HepG2 (cell line): ENCODE data around the gene SHTN1. TPM values are rescaled to one million over a fixed set of nuclear protein-coding genes. Genes with fewer than 3 reads are reported as not detected.

Experiments
- ATAC-seq: fragments of 200-7000 bp; cut with Tn5 transposase; 3 replicates; pipeline ENCODE4 v1.9.1; 2020; ENCODE audit warnings: mild to moderate bottlenecking, moderate library complexity
- BruUV-seq: library from RNA; stranded (reverse); fragments of 400-500 nt; replicated peaks from 2 replicates; lab custom pipeline; 2021; lab: Mats Ljungman, UMichigan
- CTCF ChIA-PET: fragments of 300-600 bp; formaldehyde crosslinking; extraction: SDS; loops from one replicate; lab custom pipeline; 2021; ENCODE audit warnings: low total read pairs, inconsistent platforms, low intra/inter-chr PET ratio; lab: Yijun Ruan, JAX
- POLR2A ChIA-PET: fragments of 350-600 bp; sonication (Branson Sonifier 250); formaldehyde crosslinking; loops from one replicate; lab custom pipeline; 2020; ENCODE audit warnings: antibody characterized with exemption, inconsistent platforms; lab: Yijun Ruan, JAX
- DNase-seq: peaks from one replicate; pipeline ENCODE4 v3.0.0-alpha.2; 2015; ENCODE audit warnings: low spot score
- FAIRE-seq: peaks from 3 replicates; lab custom pipeline; 2011; peaks lifted over from hg19 to GRCh38; lab: Jason Lieb, UNC
- H2AFZ ChIP-seq: one replicate; pipeline ENCODE4 v1.6.1; 2011; ENCODE audit warnings: low read length, inconsistent platforms
- H3K27ac ChIP-seq: fragments of 300-600 bp; 3 replicates; pipeline ENCODE4 v1.8.0; 2011; ENCODE audit warnings: mixed run types, mild to moderate bottlenecking, mixed read lengths, low read length, inconsistent platforms; ENCODE audit not compliant: insufficient read depth; ENCODE audit errors: extremely low read length
- H3K27me3 ChIP-seq, 2 experiments: fragments of 200-600 bp in 1 of 2; 2 replicates in 1 of 2; 3 replicates in 1 of 2; pipeline versions ENCODE4 v1.6.0 to v1.8.0; 2011; ENCODE audit warnings: low read length in 2 of 2, mild to moderate bottlenecking in 2 of 2, moderate library complexity in 2 of 2, inconsistent platforms in 1 of 2; ENCODE audit not compliant: insufficient read depth in 2 of 2, control insufficient read depth in 1 of 2
- H3K36me3 ChIP-seq, 2 experiments: fragments of 200-600 bp in 1 of 2; replicated peaks in 1 of 2; 2 replicates in 1 of 2; 3 replicates in 1 of 2; pipeline versions ENCODE4 v1.5.1 to v1.8.0; 2011; ENCODE audit warnings: low read length in 2 of 2, inconsistent platforms in 1 of 2; ENCODE audit not compliant: insufficient read depth in 2 of 2, control insufficient read depth in 1 of 2
- H3K4me1 ChIP-seq: 2 replicates; pipeline ENCODE4 v1.5.1; 2012; ENCODE audit warnings: low read length, inconsistent platforms; ENCODE audit not compliant: insufficient read depth
- H3K4me2 ChIP-seq: 2 replicates; pipeline ENCODE4 v1.6.0; 2011; ENCODE audit warnings: low read depth, low read length, inconsistent platforms
- H3K4me3 ChIP-seq, 3 experiments: fragments of 200-600 bp in 1 of 3; sonication (generic), shearing (Covaris generic) in 1 of 3; replicated peaks in 1 of 3; 2 replicates each; pipeline ENCODE4 v1.5.1; 2011 to 2016; ENCODE audit warnings: low read length in 3 of 3, inconsistent platforms in 2 of 3, low read depth in 2 of 3, mild to moderate bottlenecking in 2 of 3, control low read depth in 1 of 3, mixed read lengths in 1 of 3; ENCODE audit not compliant: insufficient read depth in 1 of 3
- H3K79me2 ChIP-seq: one replicate; pipeline ENCODE4 v1.6.1; 2011; ENCODE audit warnings: low read length, inconsistent platforms; ENCODE audit not compliant: insufficient read depth
- H3K9ac ChIP-seq: 2 replicates; pipeline ENCODE4 v1.6.0; 2011; ENCODE audit warnings: mild to moderate bottlenecking, low read depth, low read length, inconsistent platforms; ENCODE audit not compliant: insufficient read depth
- H3K9me3 ChIP-seq: 2 replicates; pipeline ENCODE4 v1.5.1; 2012; ENCODE audit warnings: mild to moderate bottlenecking, low read length
- H4K20me1 ChIP-seq: 2 replicates; pipeline ENCODE4 v1.6.0; 2011; ENCODE audit warnings: inconsistent platforms, mild to moderate bottlenecking, low read length, moderate library complexity; ENCODE audit not compliant: insufficient read depth
- GLMP ChIP-seq: sonication (generic); formaldehyde crosslinking; IDR thresholded peaks from 2 replicates; pipeline ENCODE4 v1.9.0; 2021; ENCODE audit warnings: missing genetic modification reagents, mild to moderate bottlenecking, borderline replicate concordance
- HDAC6 ChIP-seq: fragments of 200-600 bp; sonication (generic); IDR thresholded peaks from 2 replicates; pipeline ENCODE4 v1.7.0; 2017; ENCODE audit warnings: mild to moderate bottlenecking, antibody characterized with exemption, low read length, low read depth
- MTA1 ChIP-seq: sonication (generic); formaldehyde crosslinking; IDR thresholded peaks from 2 replicates; pipeline ENCODE4 v1.4.0; 2020; ENCODE audit warnings: missing genetic modification reagents, mild to moderate bottlenecking, borderline replicate concordance
- SNAPC5 ChIP-seq: sonication (generic); formaldehyde crosslinking; IDR thresholded peaks from 2 replicates; pipeline ENCODE4 v1.8.1; 2023; ENCODE audit warnings: mild to moderate bottlenecking, missing genetic modification reagents, borderline replicate concordance
- U2AF1 ChIP-seq: fragments of 200-400 bp; formaldehyde crosslinking; optimal IDR thresholded peaks from 2 replicates; pipeline ENCODE3; 2017; ENCODE audit warnings: mild to moderate bottlenecking, low read depth, low read length
- ZBTB38 ChIP-seq: sonication (generic); formaldehyde crosslinking; IDR thresholded peaks from 2 replicates; pipeline ENCODE4 v1.5.1; 2020; ENCODE audit warnings: mild to moderate bottlenecking, missing genetic modification reagents
- ZNF34 ChIP-seq: sonication (generic); formaldehyde crosslinking; IDR thresholded peaks from 2 replicates; pipeline ENCODE4 v1.4.0; 2020; ENCODE audit warnings: mild to moderate bottlenecking, missing genetic modification reagents, borderline replicate concordance
- ZNF577 ChIP-seq: sonication (generic); formaldehyde crosslinking; IDR thresholded peaks from 2 replicates; pipeline ENCODE4 v1.4.0; 2020; ENCODE audit warnings: mild to moderate bottlenecking, low read depth, missing genetic modification reagents, borderline replicate concordance
- ZNF616 ChIP-seq: sonication (generic); formaldehyde crosslinking; IDR thresholded peaks from 2 replicates; pipeline ENCODE4 v1.5.0; 2020; ENCODE audit warnings: low read depth, mild to moderate bottlenecking, missing genetic modification reagents
- ZNF737 ChIP-seq: sonication (generic); formaldehyde crosslinking; IDR thresholded peaks from 2 replicates; pipeline ENCODE4 v1.5.0; 2020; ENCODE audit warnings: missing genetic modification reagents, mild to moderate bottlenecking, borderline replicate concordance
- WGBS: methylation state at CpG from one replicate; pipeline ENCODE4 v1.1.6; 2017; ENCODE audit warnings: low lambda C conversion rate; 5-methylcytosine and 5-hydroxymethylcytosine counted together
- in situ Hi-C: cut with HindIII; loops from 2 replicates; pipeline ENCODE4 v1.10.0; 2017; ENCODE audit warnings: low pct_unique_long_range_greater_than_20kb; ENCODE audit not compliant: extremely low pct_ligation_motif_present
- intact Hi-C: fragments of 100-400 bp; cut with micrococcal nuclease; formaldehyde crosslinking; loops from one replicate; pipeline ENCODE4 v1.10.0; 2022; ENCODE audit not compliant: unreplicated experiment
- polyA plus RNA-seq, 8 experiments: library from polyadenylated mRNA; depleted of rRNA in 3 of 8; stranded (reverse) in 7 of 8; unstranded in 1 of 8; fragments of >200 nt; fragmentation: Illumina TruSeq in 4 of 8; extraction: Trizol in 4 of 8; gene quantifications; 2 replicates each; pipeline versions ENCODE4 v1.2.1 to v1.2.3, GENCODE V29; 2011 to 2016; ENCODE audit warnings: low read depth in 4 of 8, missing spikeins in 1 of 8, mixed read lengths in 1 of 8; ENCODE audit not compliant: insufficient read depth in 1 of 8
- total RNA-seq, 5 experiments: library from RNA; depleted of rRNA; stranded (reverse); fragments of >200 nt; fragmentation: Illumina TruSeq; extraction: Trizol; gene quantifications; 2 replicates each; pipeline ENCODE4 v1.2.3, GENCODE V29; 2016; ENCODE audit warnings: low read depth in 1 of 5
- TF ChIP-seq, protein P1 (sequence below): sonication (generic); formaldehyde crosslinking; IDR thresholded peaks from 2 replicates; pipeline ENCODE4 v1.4.0; 2020; ENCODE audit warnings: missing genetic modification reagents, borderline replicate concordance
- TF ChIP-seq, protein P2 (sequence below): sonication (generic); formaldehyde crosslinking; IDR thresholded peaks from 2 replicates; pipeline ENCODE4 v1.5.0; 2020; ENCODE audit warnings: mild to moderate bottlenecking, low read depth, missing genetic modification reagents, borderline replicate concordance
- TF ChIP-seq, protein P3 (sequence below): sonication (generic); formaldehyde crosslinking; IDR thresholded peaks from 2 replicates; pipeline ENCODE4 v1.5.0; 2020; ENCODE audit warnings: missing genetic modification reagents, mild to moderate bottlenecking, borderline replicate concordance

Gene SHTN1
- total and polyA plus RNA-seq, 2 of the 13 experiments (the other 11 are each of a cell fraction or from before 2014, with no cell fraction given) = 11.3 to 15.6 TPM

GRCh38 chr10:116985611-116986010 lies 19.4 kb downstream of the SHTN1 start:
- Histone ChIP-seq H3K4me2 (no peak overlapping the region), H3K79me2 (peaks cover 44% of the 10 kb centered on the region), H3K27ac (no peak overlapping the region), H3K36me3 (no peaks in the 10 kb centered on the region), H3K4me1 (peaks cover 47% of the 10 kb centered on the region), H3K9ac (no peak overlapping the region), H4K20me1 (0 out of 2 replicates have a peak, but pooled peaks cover 7% of the 10 kb centered on the region), H3K27me3 (no peaks in the 10 kb centered on the region), H3K9me3 (no peaks in the 10 kb centered on the region), H2AFZ (no peak overlapping the region), H3K4me3 (no peak overlapping the region)
- FAIRE-seq (no peak), ATAC-seq (no peak), DNase-seq (no peak)
- TF ChIP-seq ZNF577 (CRISPR knock-in tag) = no peak
- TF ChIP-seq, protein P1, sequence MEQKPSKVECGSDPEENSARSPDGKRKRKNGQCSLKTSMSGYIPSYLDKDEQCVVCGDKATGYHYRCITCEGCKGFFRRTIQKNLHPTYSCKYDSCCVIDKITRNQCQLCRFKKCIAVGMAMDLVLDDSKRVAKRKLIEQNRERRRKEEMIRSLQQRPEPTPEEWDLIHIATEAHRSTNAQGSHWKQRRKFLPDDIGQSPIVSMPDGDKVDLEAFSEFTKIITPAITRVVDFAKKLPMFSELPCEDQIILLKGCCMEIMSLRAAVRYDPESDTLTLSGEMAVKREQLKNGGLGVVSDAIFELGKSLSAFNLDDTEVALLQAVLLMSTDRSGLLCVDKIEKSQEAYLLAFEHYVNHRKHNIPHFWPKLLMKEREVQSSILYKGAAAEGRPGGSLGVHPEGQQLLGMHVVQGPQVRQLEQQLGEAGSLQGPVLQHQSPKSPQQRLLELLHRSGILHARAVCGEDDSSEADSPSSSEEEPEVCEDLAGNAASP (CRISPR knock-in tag) = no peak
- TF ChIP-seq GLMP (CRISPR knock-in tag) = no peak
- TF ChIP-seq U2AF1 = no peak
- TF ChIP-seq, protein P2, sequence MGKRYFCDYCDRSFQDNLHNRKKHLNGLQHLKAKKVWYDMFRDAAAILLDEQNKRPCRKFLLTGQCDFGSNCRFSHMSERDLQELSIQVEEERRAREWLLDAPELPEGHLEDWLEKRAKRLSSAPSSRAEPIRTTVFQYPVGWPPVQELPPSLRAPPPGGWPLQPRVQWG (CRISPR knock-in tag) = no peak
- TF ChIP-seq ZNF616 (CRISPR knock-in tag) = no peak
- TF ChIP-seq, protein P3, sequence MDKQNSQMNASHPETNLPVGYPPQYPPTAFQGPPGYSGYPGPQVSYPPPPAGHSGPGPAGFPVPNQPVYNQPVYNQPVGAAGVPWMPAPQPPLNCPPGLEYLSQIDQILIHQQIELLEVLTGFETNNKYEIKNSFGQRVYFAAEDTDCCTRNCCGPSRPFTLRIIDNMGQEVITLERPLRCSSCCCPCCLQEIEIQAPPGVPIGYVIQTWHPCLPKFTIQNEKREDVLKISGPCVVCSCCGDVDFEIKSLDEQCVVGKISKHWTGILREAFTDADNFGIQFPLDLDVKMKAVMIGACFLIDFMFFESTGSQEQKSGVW (CRISPR knock-in tag) = no peak
- no peak for TF ChIP-seq ZNF737 (CRISPR knock-in tag)
- TF ChIP-seq SNAPC5 (CRISPR knock-in tag) = no peak
- TF ChIP-seq MTA1 (CRISPR knock-in tag) = no peak
- TF ChIP-seq ZNF34 (CRISPR knock-in tag) = no peak
- TF ChIP-seq HDAC6 = no peak
- TF ChIP-seq ZBTB38 (CRISPR knock-in tag) = no peak
- ChIA-PET POLR2A (no interaction called here), CTCF (no interaction called here)
- BruUV-seq = no TSS peak
- 96% methylated on average over 2 of the region's 2 CpGs for WGBS
- intact Hi-C loops = loop anchor here (2.0 kb wide), 1 partner anchor 17 kb away; no protein-coding TSS in a partner anchor
- in situ Hi-C loops = no loop called here
